Measurements from ENCODE around the gene CXCL12.

DNA sequence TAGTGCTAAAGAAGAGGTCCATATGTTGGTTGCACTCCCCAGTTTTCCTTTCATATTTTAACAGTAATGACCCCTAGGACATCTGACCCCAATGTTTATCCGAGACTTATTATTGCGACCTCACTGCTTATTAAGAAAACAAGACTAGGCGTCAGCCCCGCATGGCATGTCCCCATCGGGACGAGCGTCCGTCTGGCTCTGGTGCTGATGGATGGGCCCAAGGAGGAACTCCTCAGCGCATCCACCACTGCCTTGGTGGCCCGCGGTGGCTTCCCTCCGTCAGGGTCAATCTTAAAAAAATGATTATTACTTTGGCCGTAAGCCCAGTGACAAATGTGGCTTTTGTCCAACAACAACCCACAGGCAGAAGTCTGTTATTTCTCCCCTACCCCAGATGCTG lies 40.1 kb upstream of the CXCL12 start:
- TF ChIP-seq POLR2A (IDR thresholded peaks at IDR 0.05) (no peak), POLR2AphosphoS5 (IDR thresholded peaks at IDR 0.05) (no peak)
- TF ChIP-seq, protein P1, sequence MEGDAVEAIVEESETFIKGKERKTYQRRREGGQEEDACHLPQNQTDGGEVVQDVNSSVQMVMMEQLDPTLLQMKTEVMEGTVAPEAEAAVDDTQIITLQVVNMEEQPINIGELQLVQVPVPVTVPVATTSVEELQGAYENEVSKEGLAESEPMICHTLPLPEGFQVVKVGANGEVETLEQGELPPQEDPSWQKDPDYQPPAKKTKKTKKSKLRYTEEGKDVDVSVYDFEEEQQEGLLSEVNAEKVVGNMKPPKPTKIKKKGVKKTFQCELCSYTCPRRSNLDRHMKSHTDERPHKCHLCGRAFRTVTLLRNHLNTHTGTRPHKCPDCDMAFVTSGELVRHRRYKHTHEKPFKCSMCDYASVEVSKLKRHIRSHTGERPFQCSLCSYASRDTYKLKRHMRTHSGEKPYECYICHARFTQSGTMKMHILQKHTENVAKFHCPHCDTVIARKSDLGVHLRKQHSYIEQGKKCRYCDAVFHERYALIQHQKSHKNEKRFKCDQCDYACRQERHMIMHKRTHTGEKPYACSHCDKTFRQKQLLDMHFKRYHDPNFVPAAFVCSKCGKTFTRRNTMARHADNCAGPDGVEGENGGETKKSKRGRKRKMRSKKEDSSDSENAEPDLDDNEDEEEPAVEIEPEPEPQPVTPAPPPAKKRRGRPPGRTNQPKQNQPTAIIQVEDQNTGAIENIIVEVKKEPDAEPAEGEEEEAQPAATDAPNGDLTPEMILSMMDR (IDR thresholded peaks at IDR 0.05 in 8 of 11, conservative IDR thresholded peaks at IDR 0.05 in 3 of 11), result no peak
